Occipital lobe (tissue), 2 donors: ENCODE results near the gene CYP26B1. TPM values are rescaled to one million over a fixed set of nuclear protein-coding genes. Genes with fewer than 3 reads are reported as not detected.
"Not testable (repeated sequence)": the region's sequence is repeated elsewhere in the genome, so short reads cannot be mapped to it uniquely, and the experiment has no call there.

ENCODE experiments used
- DNase-seq: peaks from one replicate; lab custom pipeline; 2025; lab: John Stamatoyannopoulos, UW
- total RNA-seq: library from RNA; depleted of rRNA; stranded (reverse); fragments of >200 nt; gene quantifications from one replicate; pipeline ENCODE4 v1.2.3, GENCODE V29; 2014

CYP26B1 gene
- total RNA-seq, 1 donor from 2014 or later, result 3.1 TPM

GRCh38 chr2:72109291-72109690, 38.4 kb downstream of the CYP26B1 start:
- no peak for DNase-seq

DNA sequence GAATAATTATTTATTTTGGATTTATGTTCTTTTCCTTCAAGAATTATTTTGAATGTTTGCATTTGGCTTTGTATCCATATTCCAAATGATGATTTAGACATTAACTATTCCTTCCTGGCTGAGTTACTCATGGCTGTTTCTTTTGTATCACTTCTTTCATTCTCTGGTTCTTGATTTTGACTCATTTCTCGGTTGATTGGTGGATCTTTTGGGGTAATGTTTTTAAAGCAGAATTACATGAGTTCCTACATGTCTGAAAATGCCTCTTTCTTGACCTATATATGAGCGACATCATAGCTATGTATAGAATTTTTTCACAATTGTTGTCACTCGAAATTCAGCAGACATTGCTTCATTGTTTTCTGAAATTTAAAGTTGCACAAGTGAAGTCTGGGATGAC, 39.5 kb downstream of the CYP26B1 start:
- no peak for DNase-seq

- no peak for DNase-seq
Measured at GRCh38 chr2:72106978-72107377, 40.7 kb downstream of the CYP26B1 start.

DNA sequence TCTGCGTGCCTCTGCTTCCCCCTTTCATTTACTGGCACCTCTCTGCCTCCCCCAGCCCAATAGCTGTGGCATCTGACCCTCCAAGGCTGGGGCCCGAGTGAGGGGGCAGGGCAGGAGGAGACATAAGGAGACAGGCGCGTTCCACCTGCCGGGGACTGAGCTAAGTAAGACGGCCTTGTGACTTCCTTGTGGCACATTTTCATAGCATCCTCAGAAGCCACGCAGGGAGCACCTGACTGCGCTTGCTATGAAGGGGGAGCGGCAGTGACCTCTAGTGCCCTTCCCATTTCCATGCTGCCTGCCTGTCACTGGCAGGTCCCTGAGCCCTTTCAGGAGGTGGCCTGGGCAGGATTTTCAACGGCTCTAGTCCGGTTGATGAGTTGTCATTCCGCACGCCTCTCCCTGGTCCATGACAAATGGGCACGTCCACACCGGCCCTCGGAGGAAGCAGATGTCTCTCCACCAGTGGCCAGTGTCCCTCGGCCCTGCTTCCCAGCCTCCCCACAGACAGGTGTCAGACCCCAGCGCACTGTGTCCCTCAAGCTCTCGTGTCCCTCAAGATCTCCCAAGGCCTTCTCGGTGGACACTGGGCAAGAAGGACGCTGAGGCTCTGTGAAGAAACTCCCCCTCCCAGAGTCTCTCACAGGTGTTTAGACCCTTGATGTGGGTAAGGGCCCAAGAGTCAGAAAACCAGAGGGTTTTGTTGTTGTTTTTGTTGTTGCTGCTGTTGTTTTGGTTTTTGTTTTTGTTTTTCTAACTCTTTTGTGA, 42.7 kb downstream of the CYP26B1 start:
- DNase-seq, result no peak

- no peak for DNase-seq
Measured at GRCh38 chr2:72103690-72104089, 44.0 kb downstream of the CYP26B1 start.

DNA sequence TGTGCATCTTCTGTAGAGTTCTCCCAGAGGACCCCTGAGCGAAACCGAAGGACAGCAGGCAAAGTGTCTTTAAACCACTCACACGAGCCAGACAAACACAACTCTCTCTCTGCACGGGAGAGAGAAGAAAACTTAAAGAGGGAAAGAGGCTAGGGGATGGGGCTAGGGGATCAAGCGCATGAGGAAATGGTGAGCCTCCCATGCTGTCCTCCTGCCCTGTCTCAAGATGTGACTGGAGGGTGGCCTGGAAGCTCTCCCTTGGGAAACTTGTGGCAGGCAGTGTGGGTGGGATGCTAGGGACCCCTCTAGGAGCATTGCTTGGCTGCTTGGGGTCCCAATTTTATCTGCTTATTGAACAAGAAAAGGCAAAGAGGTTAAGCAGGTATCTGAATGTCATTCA, 44.5 kb downstream of the CYP26B1 start:
- DNase-seq, result no peak

DNA sequence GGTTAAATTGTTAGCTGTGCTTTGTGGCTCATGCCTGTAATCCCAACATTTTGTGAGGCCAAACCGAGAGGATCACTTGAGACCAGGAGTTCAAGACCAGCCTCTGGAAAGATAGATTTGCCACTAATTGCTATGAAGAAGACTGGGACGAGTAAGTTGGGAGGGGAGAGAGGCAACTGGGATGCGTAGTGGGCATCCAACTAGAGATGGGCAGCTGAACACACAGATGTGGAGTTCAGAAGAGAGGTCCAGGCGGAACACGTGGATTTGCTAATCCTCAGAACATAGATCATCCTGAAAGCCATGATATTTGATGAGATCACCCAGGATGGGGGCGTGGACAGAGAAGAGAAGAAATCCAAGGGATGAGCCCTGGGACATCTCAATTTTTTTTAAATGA, 48.7 kb downstream of the CYP26B1 start:
- DNase-seq, result no peak

GRCh38 chr2:72097276-72097675, 50.4 kb downstream of the CYP26B1 start:
- DNase-seq, result no peak

GRCh38 chr2:72096181-72096580, 51.5 kb downstream of the CYP26B1 start:
- DNase-seq, result no peak

- DNase-seq, result no peak
Measured at GRCh38 chr2:72095364-72095763, 52.3 kb downstream of the CYP26B1 start.

- no peak for DNase-seq
Measured at GRCh38 chr2:72094701-72095100, 53.0 kb downstream of the CYP26B1 start.

DNA sequence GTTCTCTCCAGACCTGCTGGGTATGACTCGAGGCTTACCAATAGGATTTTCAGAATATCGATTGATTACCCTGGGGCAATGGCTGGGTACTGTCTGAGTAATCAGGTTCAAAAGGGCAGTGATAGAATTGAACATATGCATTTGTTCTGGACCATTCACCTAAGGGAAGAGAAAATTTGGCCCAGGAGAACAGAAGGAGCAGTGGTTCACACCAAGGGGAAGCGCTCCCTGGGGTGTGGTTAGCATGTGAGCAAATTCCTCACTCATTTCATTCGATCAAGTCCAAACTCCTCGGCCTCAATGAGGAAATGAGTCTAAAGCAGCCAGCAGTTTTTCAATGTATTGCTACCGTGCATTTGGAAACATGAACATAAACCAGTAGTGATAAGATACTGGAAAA, 55.6 kb downstream of the CYP26B1 start:
- no peak for DNase-seq

DNA sequence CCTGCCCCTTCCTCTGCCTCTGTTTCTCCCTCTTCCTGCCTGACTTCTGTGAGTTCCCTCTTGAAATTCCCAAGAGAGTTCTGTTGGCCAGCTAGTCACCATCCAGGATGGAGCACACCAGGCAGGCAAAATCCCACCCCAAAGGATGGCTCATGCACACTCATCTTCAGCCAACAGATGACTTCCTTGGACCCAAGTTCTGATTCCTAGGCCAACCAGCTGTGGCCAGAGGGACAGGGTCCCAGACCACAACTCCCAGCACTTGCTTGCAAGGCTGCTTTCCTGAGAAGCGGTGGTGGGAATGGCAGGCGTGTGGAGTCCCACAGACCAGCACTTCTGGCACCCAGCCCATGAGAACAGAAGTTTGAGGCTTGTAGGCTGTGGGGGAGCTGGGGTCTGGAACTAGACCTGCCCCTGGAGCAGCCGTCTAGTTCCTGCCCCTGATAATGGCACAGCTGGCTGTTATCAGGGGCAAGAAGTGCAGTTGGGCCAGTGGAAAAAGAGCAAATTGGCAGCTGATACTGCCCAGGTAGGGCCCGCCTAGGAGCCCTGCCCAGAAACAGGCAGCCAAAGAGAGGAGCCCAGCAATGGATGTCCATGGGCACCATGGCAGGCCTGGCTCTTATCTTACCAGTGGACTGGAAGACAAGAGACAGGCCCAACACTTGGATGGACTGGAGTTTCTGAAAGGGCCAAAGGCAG, 56.7 kb downstream of the CYP26B1 start:
- no peak for DNase-seq

- no peak for DNase-seq
Measured at GRCh38 chr2:72090271-72090720, 57.4 kb downstream of the CYP26B1 start.

DNA sequence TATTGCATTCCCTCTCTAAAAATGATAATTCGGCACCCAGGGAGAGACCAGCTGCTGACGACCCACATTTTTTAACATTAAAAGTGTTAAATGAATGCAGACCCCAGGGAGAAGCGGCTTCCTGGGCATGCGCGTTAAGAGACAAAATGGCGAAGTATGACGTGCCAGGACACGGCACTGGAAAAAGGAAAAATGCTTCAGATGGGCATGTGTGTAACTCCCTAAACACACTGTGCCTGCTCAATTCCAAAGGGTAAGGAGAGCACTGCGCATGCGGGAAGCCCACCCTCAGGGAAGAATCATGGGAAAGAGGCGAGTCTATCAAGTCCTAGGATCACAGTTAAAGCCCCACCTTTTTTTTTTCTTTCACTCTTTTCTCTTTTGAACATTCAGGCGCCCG, 58.1 kb downstream of the CYP26B1 start:
- DNase-seq, result no peak

DNA sequence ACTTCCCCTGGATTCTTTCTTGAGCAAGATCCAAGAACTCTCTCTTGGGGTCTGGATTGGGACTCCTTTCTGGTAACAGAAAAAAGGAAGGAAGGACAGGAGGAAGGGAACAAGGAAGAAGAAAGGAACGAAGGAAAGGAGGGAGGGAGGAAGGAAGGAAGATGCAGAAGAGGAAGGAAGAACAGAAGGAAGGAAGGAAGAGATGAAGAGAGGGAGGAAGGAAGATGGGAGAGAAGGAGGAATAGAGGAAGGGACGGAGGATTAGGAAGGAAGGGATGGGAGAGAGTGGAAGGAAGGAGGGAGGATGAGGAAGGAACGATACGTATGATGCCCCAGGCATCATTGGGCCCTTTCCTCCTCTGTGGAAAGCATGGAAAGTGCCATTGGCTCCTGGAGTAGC, 58.6 kb downstream of the CYP26B1 start:
- no peak for DNase-seq

GRCh38 chr2:72086871-72087633, 60.6 kb downstream of the CYP26B1 start:
- DNase-seq, result not testable (repeated sequence)

GRCh38 chr2:72085513-72085912, 62.1 kb downstream of the CYP26B1 start:
- no peak for DNase-seq

- DNase-seq, result no peak
Measured at GRCh38 chr2:72085036-72085435, 62.6 kb downstream of the CYP26B1 start.

- DNase-seq, result no peak
Measured at GRCh38 chr2:72084584-72084976, 63.1 kb downstream of the CYP26B1 start.

DNA sequence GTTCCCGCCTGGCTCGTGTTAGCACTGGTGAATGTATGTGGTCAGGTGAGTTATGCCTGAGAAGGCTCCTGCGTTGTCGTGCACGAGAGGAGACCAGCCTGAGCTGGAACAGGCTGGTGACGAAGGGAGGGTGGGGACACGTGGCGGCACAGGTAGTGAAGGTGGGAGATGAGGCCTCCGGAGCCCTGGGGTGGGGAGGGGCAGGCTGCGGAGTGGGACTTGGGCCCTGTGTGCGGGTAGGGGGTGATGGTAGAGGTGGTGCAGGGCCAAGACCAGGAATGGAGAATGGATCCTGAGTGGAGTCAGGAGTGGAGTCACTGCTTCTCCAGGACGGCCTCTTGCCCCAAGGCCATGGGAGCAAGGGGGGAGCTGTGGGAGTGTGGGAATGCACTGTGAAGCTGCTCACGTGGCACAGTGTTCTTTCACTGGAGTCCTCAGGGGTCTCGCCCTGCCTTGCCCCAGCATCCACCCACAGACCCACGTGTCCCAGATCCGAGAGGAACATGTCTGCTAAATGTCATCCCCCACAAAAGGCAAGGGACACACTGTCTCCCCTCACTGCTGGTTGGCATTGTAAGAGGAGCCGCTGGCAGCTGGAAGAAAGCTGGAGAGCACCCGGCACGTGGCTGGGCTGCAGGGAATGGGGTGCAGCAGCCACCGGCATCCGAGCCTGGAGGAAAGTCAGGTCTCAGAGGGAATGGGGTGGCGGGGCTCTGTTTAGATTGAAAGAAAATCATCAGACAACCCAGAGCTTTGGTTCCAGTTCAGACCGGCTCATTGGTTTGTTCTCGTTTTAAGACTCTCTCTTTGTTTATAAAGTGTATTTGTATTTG, 63.7 kb downstream of the CYP26B1 start:
- no peak for DNase-seq
